PC-3 (cell line): ENCODE measurements around the gene STRN. TPM values are rescaled to one million over a fixed set of nuclear protein-coding genes. Genes with fewer than 3 reads are reported as not detected.
A peak's percentile ranks its signal among the peaks of the same experiment; 100 is the strongest.

Experiments used
- ATAC-seq: fragments of 200-7000 bp; cut with Tn5 transposase; 2 replicates; pipeline ENCODE4 v1.9.1; 2020; ENCODE audit warnings: mild to moderate bottlenecking, moderate library complexity
- BruUV-seq: library from RNA; stranded (reverse); fragments of 400-500 nt; replicated peaks from 2 replicates; lab custom pipeline; 2021; lab: Mats Ljungman, UMichigan
- CTCF ChIA-PET: fragments of 300-600 bp; sonication (Branson Sonifier 250); formaldehyde crosslinking; loops from one replicate; lab custom pipeline; 2022; ENCODE audit warnings: antibody characterized with exemption; lab: Charles Lee
- POLR2A ChIA-PET: fragments of 300-600 bp; sonication (Branson Sonifier 250); formaldehyde crosslinking; loops from one replicate; lab custom pipeline; 2022; ENCODE audit warnings: antibody characterized with exemption; ENCODE audit not compliant: unreplicated experiment; lab: Charles Lee
- DNase-seq: peaks from one replicate; pipeline ENCODE4 v3.0.0-alpha.2; 2015
- H2AFZ ChIP-seq: fragments of 300-600 bp; sonication (generic); 2 replicates; pipeline ENCODE4 v1.6.0; 2016; ENCODE audit warnings: antibody characterized with exemption, low read length
- H3F3A ChIP-seq: fragments of 300-600 bp; sonication (generic); one replicate; pipeline ENCODE4 v1.6.0; 2017; ENCODE audit warnings: antibody characterized with exemption, low read length, control low read depth, mild to moderate bottlenecking; ENCODE audit not compliant: unreplicated experiment
- H3K27ac ChIP-seq: fragments of 300-600 bp; sonication (generic); 2 replicates; pipeline ENCODE4 v1.5.1; 2016; ENCODE audit warnings: mild to moderate bottlenecking, low read length
- H3K27me3 ChIP-seq: fragments of 300-600 bp; sonication (generic); 2 replicates; pipeline ENCODE4 v1.6.1; 2016; ENCODE audit warnings: low read length, mixed read lengths
- H3K36me3 ChIP-seq: fragments of 300-600 bp; sonication (generic); 2 replicates; pipeline ENCODE4 v1.6.1; 2016; ENCODE audit warnings: low read depth, mixed run types, low read length, mixed read lengths
- H3K4me1 ChIP-seq: fragments of 300-600 bp; sonication (generic); 2 replicates; pipeline ENCODE4 v1.5.1; 2016; ENCODE audit warnings: low read length; ENCODE audit not compliant: insufficient read depth
- H3K4me2 ChIP-seq: fragments of 300-600 bp; sonication (generic); 2 replicates; pipeline ENCODE4 v1.6.0; 2016; ENCODE audit warnings: low read length
- H3K4me3 ChIP-seq: fragments of 300-600 bp; sonication (generic); 2 replicates; pipeline ENCODE4 v1.5.1; 2016; ENCODE audit warnings: mild to moderate bottlenecking, low read length, mixed read lengths
- H3K79me2 ChIP-seq: fragments of 300-600 bp; sonication (generic); 2 replicates; pipeline ENCODE4 v1.6.1; 2017; ENCODE audit warnings: low read length, mixed read lengths
- H3K9ac ChIP-seq: fragments of 300-600 bp; sonication (generic); 2 replicates; pipeline ENCODE4 v1.6.0; 2016; ENCODE audit warnings: mild to moderate bottlenecking, low read length
- H3K9me2 ChIP-seq: fragments of 300-600 bp; sonication (generic); replicated peaks from 2 replicates; pipeline ENCODE4 v1.6.1; 2016; ENCODE audit warnings: mixed run types, low read length, mixed read lengths
- H3K9me3 ChIP-seq: fragments of 300-600 bp; sonication (generic); 2 replicates; pipeline ENCODE4 v1.6.1; 2016; ENCODE audit warnings: low read length, mixed read lengths
- H4K20me1 ChIP-seq: fragments of 300-600 bp; sonication (generic); 2 replicates; pipeline ENCODE4 v1.6.1; 2016; ENCODE audit warnings: low read length, mixed read lengths
- EZH2 ChIP-seq: fragments of 300-600 bp; sonication (generic); IDR thresholded peaks from one replicate; pipeline ENCODE4 v1.6.1; 2017; ENCODE audit warnings: antibody characterized with exemption, mild to moderate bottlenecking, low read length; ENCODE audit not compliant: unreplicated experiment
- EZH2phosphoT487 ChIP-seq: fragments of 300-600 bp; sonication (generic); IDR thresholded peaks from 2 replicates; pipeline ENCODE4 v1.6.1; 2018; ENCODE audit warnings: mild to moderate bottlenecking, antibody characterized with exemption, low read length, borderline replicate concordance
- intact Hi-C: fragments of 100-400 bp; cut with micrococcal nuclease; formaldehyde crosslinking; loops from 2 replicates; pipeline ENCODE4 v1.9.0; 2023
- total RNA-seq: library from RNA; depleted of rRNA; stranded (reverse); fragments of >200 nt; gene quantifications from 2 replicates; pipeline ENCODE4 v1.2.3, GENCODE V29; 2014
- TF ChIP-seq, protein P1 (sequence below): fragments of 300-600 bp; sonication (generic); conservative IDR thresholded peaks from 2 replicates; pipeline ENCODE4 v1.5.1; 2017; ENCODE audit warnings: antibody characterized with exemption, low read depth, mild to moderate bottlenecking, low read length

Gene STRN
- total RNA-seq, 1 experiment from 2014 or later: 12.9 TPM

DNA sequence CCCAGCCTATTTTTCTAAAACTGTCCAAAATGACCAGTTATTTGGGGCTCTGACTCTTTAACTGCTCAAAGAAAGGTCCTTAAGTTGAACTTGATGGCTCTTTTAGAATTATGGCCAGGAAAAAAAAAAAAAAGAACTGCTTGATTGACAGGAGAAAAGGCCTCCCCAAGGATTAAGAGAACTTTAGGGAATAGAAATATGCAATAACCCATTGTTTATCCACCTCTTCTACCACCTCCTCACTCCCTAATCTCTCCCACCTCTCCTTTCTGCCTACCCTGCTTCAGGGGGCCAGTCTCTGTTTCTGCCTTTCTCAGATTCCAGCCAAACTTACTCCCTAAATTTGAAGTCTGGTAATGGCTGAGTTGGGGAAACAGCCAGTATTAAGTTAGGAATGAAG is 5.7 kb upstream of the STRN start:
- TF ChIP-seq, protein P1, sequence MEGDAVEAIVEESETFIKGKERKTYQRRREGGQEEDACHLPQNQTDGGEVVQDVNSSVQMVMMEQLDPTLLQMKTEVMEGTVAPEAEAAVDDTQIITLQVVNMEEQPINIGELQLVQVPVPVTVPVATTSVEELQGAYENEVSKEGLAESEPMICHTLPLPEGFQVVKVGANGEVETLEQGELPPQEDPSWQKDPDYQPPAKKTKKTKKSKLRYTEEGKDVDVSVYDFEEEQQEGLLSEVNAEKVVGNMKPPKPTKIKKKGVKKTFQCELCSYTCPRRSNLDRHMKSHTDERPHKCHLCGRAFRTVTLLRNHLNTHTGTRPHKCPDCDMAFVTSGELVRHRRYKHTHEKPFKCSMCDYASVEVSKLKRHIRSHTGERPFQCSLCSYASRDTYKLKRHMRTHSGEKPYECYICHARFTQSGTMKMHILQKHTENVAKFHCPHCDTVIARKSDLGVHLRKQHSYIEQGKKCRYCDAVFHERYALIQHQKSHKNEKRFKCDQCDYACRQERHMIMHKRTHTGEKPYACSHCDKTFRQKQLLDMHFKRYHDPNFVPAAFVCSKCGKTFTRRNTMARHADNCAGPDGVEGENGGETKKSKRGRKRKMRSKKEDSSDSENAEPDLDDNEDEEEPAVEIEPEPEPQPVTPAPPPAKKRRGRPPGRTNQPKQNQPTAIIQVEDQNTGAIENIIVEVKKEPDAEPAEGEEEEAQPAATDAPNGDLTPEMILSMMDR: no peak
- TF ChIP-seq EZH2phosphoT487 (no peak), EZH2 (no peak)
- Histone ChIP-seq H2AFZ (no peak overlapping the region), H3K9me2 (no peaks in the 10 kb centered on the region), H3K4me2 (no peak overlapping the region), H3K79me2 (no peaks in the 10 kb centered on the region), H3K4me1 (peaks cover 10% of the 10 kb centered on the region), H3F3A (no peaks in the 10 kb centered on the region), H3K9me3 (no peaks in the 10 kb centered on the region), H3K27ac (no peak overlapping the region), H3K36me3 (no peaks in the 10 kb centered on the region), H4K20me1 (no peaks in the 10 kb centered on the region), H3K27me3 (no peaks in the 10 kb centered on the region), H3K9ac (no peak overlapping the region), H3K4me3 (no peak overlapping the region)
- no peak for DNase-seq
- intact Hi-C loops: no loop called here
- ChIA-PET POLR2A (no interaction called here), CTCF (no interaction called here)
- no TSS peak for BruUV-seq
- ATAC-seq: no peak

DNA sequence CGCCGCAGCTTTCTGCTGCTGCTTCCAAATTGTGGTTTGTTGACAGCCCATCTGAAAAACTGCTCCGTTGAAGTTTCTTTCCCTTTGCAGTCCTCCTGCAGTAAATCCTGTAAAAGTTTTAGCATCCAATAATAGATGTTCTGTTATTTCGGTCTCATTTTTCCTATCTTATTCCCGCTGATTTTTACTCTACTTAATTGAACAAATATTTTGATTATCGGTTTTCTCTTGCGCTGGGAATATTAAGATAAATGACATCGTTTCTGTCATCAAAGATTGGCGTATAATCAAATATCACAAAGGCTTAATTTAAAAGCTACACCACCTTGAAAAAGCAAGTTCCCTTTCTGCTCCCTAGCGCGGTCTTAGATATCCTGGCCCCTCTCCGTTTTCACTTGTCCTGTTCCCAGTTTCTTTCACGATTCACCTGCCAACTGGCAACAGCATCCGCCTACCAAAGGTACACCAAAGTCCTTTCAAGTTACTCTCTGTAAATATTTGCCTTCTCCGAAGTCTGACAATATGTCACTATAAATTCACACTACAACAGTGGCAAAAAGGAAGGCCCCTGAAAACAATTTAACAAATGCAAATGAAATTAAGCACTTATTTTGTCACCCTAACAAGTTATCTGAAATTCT is 1.0 kb upstream of the STRN start:
- no peaks in the 10 kb centered on the region for H4K20me1 ChIP-seq
- intact Hi-C loops: loop anchor here (2.0 kb wide), 1 partner anchor 41 kb away; no protein-coding TSS in a partner anchor
- ChIA-PET CTCF (no interaction called here), POLR2A (interaction anchor here (0.6 kb wide), 1 partner anchor 182 kb away, joined by 5 read pairs; no protein-coding TSS in a partner anchor)
- no peaks in the 10 kb centered on the region for H3K36me3 ChIP-seq
- peak; percentile 42 for DNase-seq
- ATAC-seq: no peak
- H3K9ac ChIP-seq: peak overlapping the region; percentile 71
- peak overlapping the region; percentile 85 for H3K4me2 ChIP-seq
- TF ChIP-seq EZH2 (no peak), EZH2phosphoT487 (no peak)
- TF ChIP-seq, protein P1: no peak
- peaks cover 37% of the 10 kb centered on the region for H3K4me1 ChIP-seq
- peak overlapping the region; percentile 46 for H3K27ac ChIP-seq
- peak overlapping the region; percentile 81 for H2AFZ ChIP-seq
- no peaks in the 10 kb centered on the region for H3K9me3 ChIP-seq
- H3K27me3 ChIP-seq: no peaks in the 10 kb centered on the region
- BruUV-seq: TSS peak; percentile 52
- peak overlapping the region; percentile 83 for H3K4me3 ChIP-seq
- peaks cover 36% of the 10 kb centered on the region for H3K79me2 ChIP-seq
- H3F3A ChIP-seq: no peaks in the 10 kb centered on the region
- no peaks in the 10 kb centered on the region for H3K9me2 ChIP-seq

DNA sequence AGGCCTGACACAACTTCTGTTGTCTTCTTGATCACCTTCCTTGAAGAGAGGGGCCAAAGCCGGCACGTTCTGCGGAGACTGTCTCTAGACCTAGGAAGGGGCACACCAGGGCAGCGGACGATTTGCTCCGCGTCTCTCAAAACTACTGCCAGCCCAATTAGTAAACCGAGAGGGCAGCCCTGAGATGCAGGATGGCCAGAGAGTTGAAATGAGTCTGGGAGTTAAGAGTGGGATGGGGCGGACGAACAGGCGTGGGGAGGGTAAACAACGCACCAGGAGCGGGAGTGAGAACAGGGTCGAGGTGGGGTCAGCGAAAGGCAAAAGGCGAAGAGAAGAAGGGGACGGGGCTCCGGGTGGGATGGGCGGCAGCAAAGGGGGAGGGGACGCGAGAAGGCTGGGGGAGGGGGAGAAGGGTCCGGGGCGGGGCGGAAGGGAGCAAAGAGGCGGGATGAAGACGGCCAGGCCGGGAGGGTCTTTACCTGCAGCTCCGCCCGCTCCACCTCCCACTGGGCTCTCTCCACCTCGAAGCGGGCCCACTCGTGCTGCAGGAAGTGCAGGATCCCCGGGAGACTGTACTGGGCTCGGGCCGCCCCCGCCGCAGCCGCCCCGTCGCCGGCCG is 476 bp downstream of the STRN start:
- Histone ChIP-seq H3K4me3 (peak overlapping the region; percentile 98), H2AFZ (peak overlapping the region; percentile 84), H3K27me3 (no peaks in the 10 kb centered on the region), H3K9me2 (no peaks in the 10 kb centered on the region), H3K27ac (peak overlapping the region; percentile 22; the same call in 1 of the 2 replicates), H3K9ac (peak overlapping the region; percentile 83), H3K79me2 (peaks cover 50% of the 10 kb centered on the region), H3K4me1 (peaks cover 37% of the 10 kb centered on the region), H3K36me3 (no peaks in the 10 kb centered on the region), H4K20me1 (no peaks in the 10 kb centered on the region), H3F3A (no peaks in the 10 kb centered on the region), H3K4me2 (peak overlapping the region; percentile 95), H3K9me3 (no peaks in the 10 kb centered on the region)
- ATAC-seq (peak; percentile 21), DNase-seq (peak; percentile 14)
- intact Hi-C loops: loop anchor here (2.0 kb wide), 1 partner anchor 39 kb away; no protein-coding TSS in a partner anchor
- POLR2A ChIA-PET: interaction anchor here (0.5 to 0.7 kb wide), 2 partner anchors 57 to 537 kb away, joined by 6 to 12 read pairs; no protein-coding TSS in a partner anchor
- TF ChIP-seq, protein P1: no peak
- TF ChIP-seq EZH2phosphoT487 (no peak), EZH2 (no peak)
- no TSS peak for BruUV-seq
- CTCF ChIA-PET: no interaction called here
